Adrenal gland (tissue), 12 donors: ENCODE results near the gene PYCR2. TPM values are rescaled to one million over a fixed set of nuclear protein-coding genes. Genes with fewer than 3 reads are reported as not detected.
"Not testable (repeated sequence)": the region's sequence is repeated elsewhere in the genome, so short reads cannot be mapped to it uniquely, and the experiment has no call there.

Experiments
- DNase-seq, 7 donors: peaks; one replicate each; pipeline ENCODE4 v3.0.0-alpha.2; 2019 to 2020
- H3K27ac ChIP-seq, 5 donors: fragments of 200-600 bp; sonication (generic) in 4 of 5; 1 replicate in 3 of 5; 2 replicates in 2 of 5; pipeline versions ENCODE4 v1.5.1 to v1.8.0; 2016 to 2020; ENCODE audit warnings: mild to moderate bottlenecking in 1 of 5
- H3K27me3 ChIP-seq: fragments of 200-600 bp; 2 replicates; pipeline ENCODE4 v1.8.0; 2021
- H3K36me3 ChIP-seq, 2 donors: fragments of 200-600 bp; replicated peaks in 1 of 2; 1 replicate in 1 of 2; 2 replicates in 1 of 2; pipeline versions ENCODE4 v1.5.1 to v1.8.0; 2018 to 2022
- H3K4me1 ChIP-seq, 2 donors: fragments of 200-600 bp; replicated peaks in 1 of 2; 1 replicate in 1 of 2; 2 replicates in 1 of 2; pipeline versions ENCODE4 v1.5.1 to v1.8.0; 2018 to 2021
- H3K4me3 ChIP-seq, 4 donors: fragments of 200-600 bp; sonication (generic) in 3 of 4; one replicate each; pipeline ENCODE4 v1.5.1; 2016 to 2018
- H3K9me3 ChIP-seq, 3 donors: fragments of 200-600 bp; sonication (generic) in 1 of 3; replicated peaks in 1 of 3; 1 replicate in 2 of 3; 2 replicates in 1 of 3; pipeline versions ENCODE4 v1.5.1 to v1.8.0; 2016 to 2021
- CTCF ChIP-seq, 6 experiments: fragments of 450-650 bp in 4 of 6; fragments of 200-600 bp in 2 of 6; sonication (generic) in 1 of 6; IDR thresholded peaks; 1 replicate in 5 of 6; 2 replicates in 1 of 6; pipeline versions ENCODE4 v1.5.1 to v1.8.0; 2016 to 2021; ENCODE audit warnings: antibody characterized with exemption in 6 of 6, mild to moderate bottlenecking in 2 of 6, moderate library complexity in 1 of 6
- POLR2A ChIP-seq, 2 donors: fragments of 450-650 bp; IDR thresholded peaks; one replicate each; pipeline ENCODE4 v1.6.1; 2017; ENCODE audit warnings: antibody characterized with exemption in 2 of 2, mild to moderate bottlenecking in 2 of 2, moderate library complexity in 1 of 2
- WGBS, 4 donors: extraction: QIAGEN DNeasy Blood & Tissue Kit in 2 of 4; methylation state at CpG; one replicate each; pipeline versions ENCODE4 v1.1.5 to v1.1.7; 2013 to 2017; 5-methylcytosine and 5-hydroxymethylcytosine counted together
- intact Hi-C, 2 donors: fragments of 100-400 bp; cut with DNase I; formaldehyde crosslinking; loops; one replicate each; pipeline versions ENCODE4 v1.14.1 to v1.15.0; 2022 to 2023
- polyA plus RNA-seq, 3 donors: library from polyadenylated mRNA; stranded (reverse); fragments of 200-250 nt in 2 of 3; fragments of 350-450 nt in 1 of 3; fragmentation: Illumina TruSeq in 1 of 3; extraction: RNeasy Lipid Tissue Mini Kit (QIAGEN cat#74804) in 1 of 3; gene quantifications; one replicate each; pipeline ENCODE4 v1.2.3, GENCODE V29; 2013 to 2014
- total RNA-seq, 9 donors: library from RNA; depleted of rRNA in 4 of 9; stranded (reverse); fragments of >200 nt in 4 of 9; fragments of 120-200 nt in 1 of 9; fragmentation: NEBNext Ultra II Directional in 1 of 9; extraction: Animal tissue kit (Norgen Biotek cat#: 25700) in 1 of 9; gene quantifications; one replicate each; pipeline versions ENCODE4 v1.1.0 to v1.2.4, GENCODE V29; 2013 to 2023
- donor health status: healthy with polysubstance abuse.
- donor health status: Bipolar disorder and iron deficiency.
- donor health status: DM: yes; HTN: yes; CAD: no.
- donor health status: DM: no; HTN: no; CAD: no.
- donor health status: DM: no; HTN: no; CAD: no.
- donor health status: DM: yes; HTN: yes; CAD: no.

The PYCR2 gene
- total and polyA plus RNA-seq, 12 donors: 76.0 to 135 (median 84.2) TPM

GRCh38 chr1:225931270-225932136 lies 7.5 kb upstream of the PYCR2 start:
- 84 to 89% (median 87%) methylated on average over 5 of the region's 5 CpGs for WGBS, 4 donors
- intact Hi-C loops: no loop called here
- no peak overlapping the region for H3K27ac ChIP-seq

DNA sequence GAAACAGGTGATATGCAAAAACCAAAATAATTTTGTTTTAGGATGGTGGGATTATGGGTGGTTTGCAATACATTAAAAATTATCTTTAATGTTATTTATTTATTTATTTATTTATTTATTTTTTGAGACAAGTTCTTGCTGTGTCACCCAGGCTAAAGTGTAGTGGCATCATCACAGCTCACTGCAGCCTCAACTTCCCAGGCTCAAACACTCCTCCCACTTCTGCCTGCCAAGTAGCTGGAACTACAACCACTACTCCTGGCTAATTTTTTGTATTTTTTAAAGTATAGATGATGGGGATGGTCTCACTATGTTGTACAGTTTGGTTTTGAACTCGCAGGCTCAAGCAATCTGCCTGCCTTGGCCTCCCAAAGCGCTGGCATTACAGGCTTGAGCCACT lies 6.5 kb upstream of the PYCR2 start:
- Histone ChIP-seq H3K36me3 (no peaks in the 10 kb centered on the region), H3K27me3 (no peaks in the 10 kb centered on the region), H3K27ac (no peak overlapping the region), H3K9me3 (no peaks in the 10 kb centered on the region), H3K4me1 (no peaks in the 10 kb centered on the region), H3K4me3 (no peak overlapping the region)
- TF ChIP-seq POLR2A (IDR thresholded peaks at IDR 0.05): no peak
- no peak for TF ChIP-seq CTCF (IDR thresholded peaks at IDR 0.05)
- intact Hi-C loops: no loop called here
- WGBS, 4 donors: 90 to 100% (median 94%) methylated on average over 2 of the region's 2 CpGs
- DNase-seq: no peak

More at GRCh38 chr1:225931270-225932136, 7.5 kb upstream of the PYCR2 start:
- Histone ChIP-seq H3K36me3 (no peaks in the 10 kb centered on the region), H3K27me3 (no peaks in the 10 kb centered on the region), H3K4me1 (no peaks in the 10 kb centered on the region), H3K9me3 (no peaks in the 10 kb centered on the region), H3K4me3 (no peak overlapping the region)
- no peak for DNase-seq
- no peak for TF ChIP-seq CTCF (IDR thresholded peaks at IDR 0.05)
- TF ChIP-seq POLR2A (IDR thresholded peaks at IDR 0.05): no peak

- H3K36me3 ChIP-seq, H3K27ac ChIP-seq, H3K4me1 ChIP-seq, DNase-seq, H3K9me3 ChIP-seq, H3K4me3 ChIP-seq, H3K27me3 ChIP-seq, intact Hi-C loops: not testable (repeated sequence)
- WGBS, 4 donors: 89 to 100% (median 98%) methylated on average over 3 of the region's 3 CpGs
Measured at GRCh38 chr1:225929462-225929861, 5.4 kb upstream of the PYCR2 start.

DNA sequence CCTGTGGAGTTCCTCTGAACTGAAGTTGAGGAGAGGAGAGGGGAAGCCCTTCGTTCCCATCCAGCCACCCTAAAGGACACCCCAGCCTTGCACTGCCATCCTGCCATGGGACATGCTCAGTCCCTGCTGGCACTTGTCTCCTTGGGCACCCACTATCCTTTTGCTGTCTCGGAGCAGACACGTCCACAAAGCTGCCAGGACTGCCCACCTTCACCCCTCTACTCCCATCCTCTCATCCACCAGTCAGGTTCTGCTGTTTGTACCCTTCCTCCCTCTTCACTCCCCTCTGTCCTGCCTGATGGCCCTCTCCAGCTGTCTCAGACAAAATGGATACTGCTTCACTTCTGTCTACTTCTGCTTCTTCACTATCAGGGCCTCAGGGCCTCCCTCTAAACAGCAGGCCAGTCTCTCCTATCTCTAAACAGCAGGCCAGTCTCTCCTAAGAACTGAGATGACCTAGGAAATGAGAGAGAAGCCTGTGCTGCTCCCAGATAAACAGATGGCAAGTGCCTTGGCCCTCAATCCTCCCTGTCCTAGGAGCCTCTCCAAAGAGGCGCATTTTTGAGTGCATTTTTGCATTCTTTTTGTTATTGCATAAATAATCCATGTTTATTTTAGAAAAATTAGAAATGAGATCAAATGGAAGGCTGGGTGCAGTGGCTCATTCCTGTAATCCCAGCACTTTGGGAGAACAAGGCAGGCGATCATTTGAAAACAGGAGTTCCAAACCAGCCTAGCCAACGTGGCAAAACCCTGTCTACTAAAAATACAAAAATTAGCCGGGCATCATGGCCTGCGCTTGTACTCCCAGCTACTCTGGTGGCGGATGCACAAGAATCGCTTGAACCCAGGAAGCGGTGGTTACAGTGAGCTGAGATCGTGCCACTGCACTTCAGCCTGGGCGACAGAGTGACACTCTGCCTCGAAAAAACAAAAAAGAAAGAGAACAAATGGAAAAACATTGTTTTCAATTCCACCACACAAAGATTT lies 4.4 kb upstream of the PYCR2 start:
- Histone ChIP-seq H3K4me1 (peaks cover 6 to 7% of the 10 kb centered on the region in 2 donors), H3K9me3 (no peaks in the 10 kb centered on the region), H3K36me3 (no peaks in the 10 kb centered on the region), H3K4me3 (no peak overlapping the region), H3K27me3 (no peaks in the 10 kb centered on the region), H3K27ac (peak overlapping the region in 2 of 5 donors; percentile 10 to 12)
- 82 to 93% (median 83%) methylated on average over 11 to 14 of the region's 14 CpGs for WGBS, 4 donors
- intact Hi-C loops: no loop called here
- no peak for DNase-seq
- TF ChIP-seq POLR2A (IDR thresholded peaks at IDR 0.05): no peak
- TF ChIP-seq CTCF (IDR thresholded peaks at IDR 0.05): no peak
